WTC11 (cell line): Measurements from ENCODE around the gene ABCC9. TPM values are rescaled to one million over a fixed set of nuclear protein-coding genes. Genes with fewer than 3 reads are reported as not detected.

Source experiments
- ATAC-seq: fragments of 200-7000 bp; cut with Tn5 transposase; 2 replicates; pipeline ENCODE4 v1.10.0; 2021; ENCODE audit warnings: mild to moderate bottlenecking, moderate library complexity
- CTCF ChIA-PET: fragments of 300-600 bp; sonication (Branson Sonifier 250); formaldehyde crosslinking; loops from one replicate; lab custom pipeline; 2021; ENCODE audit warnings: antibody characterized with exemption; lab: Charles Lee
- POLR2A ChIA-PET: fragments of 350-600 bp; sonication (Branson Sonifier 250); formaldehyde crosslinking; loops from one replicate; lab custom pipeline; 2021; ENCODE audit warnings: antibody characterized with exemption; lab: Charles Lee
- DNase-seq: peaks from one replicate; pipeline ENCODE4 v3.0.0; 2021; ENCODE audit warnings: low spot score
- H3K27ac Mint-ChIP-seq: 2 replicates; pipeline ENCODE4 v1.8.0; 2021; ENCODE audit warnings: mixed read lengths
- H3K27me3 Mint-ChIP-seq: 2 replicates; pipeline ENCODE4 v1.8.0; 2021; ENCODE audit warnings: low read depth, mild to moderate bottlenecking, moderate library complexity, mixed read lengths
- H3K36me3 Mint-ChIP-seq: 2 replicates; pipeline ENCODE4 v1.8.0; 2021; ENCODE audit warnings: mixed read lengths
- H3K4me1 Mint-ChIP-seq: 2 replicates; pipeline ENCODE4 v1.8.0; 2022; ENCODE audit warnings: mixed read lengths
- H3K4me3 Mint-ChIP-seq: 2 replicates; pipeline ENCODE4 v1.8.0; 2021; ENCODE audit warnings: mild to moderate bottlenecking, moderate library complexity, mixed read lengths
- H3K9me3 Mint-ChIP-seq: 2 replicates; pipeline ENCODE4 v1.8.0; 2021; ENCODE audit warnings: mixed read lengths
- AFF4 ChIP-seq: sonication (generic); formaldehyde crosslinking; IDR thresholded peaks from 2 replicates; pipeline ENCODE4 v1.8.1; 2023; ENCODE audit warnings: mild to moderate bottlenecking, missing genetic modification reagents, borderline replicate concordance
- ARID4B ChIP-seq: sonication (generic); formaldehyde crosslinking; IDR thresholded peaks from 2 replicates; pipeline ENCODE4 v1.8.0; 2023; ENCODE audit warnings: missing genetic modification reagents, mild to moderate bottlenecking, borderline replicate concordance
- ATF3 ChIP-seq: sonication (generic); formaldehyde crosslinking; conservative IDR thresholded peaks from 2 replicates; pipeline ENCODE4 v1.8.1; 2022; ENCODE audit warnings: mild to moderate bottlenecking, missing genetic modification reagents
- CDX4 ChIP-seq: fragments of 250-450 bp; sonication (Bioruptor Pico); IDR thresholded peaks from 2 replicates; pipeline ENCODE4 v1.9.0; 2021; ENCODE audit warnings: moderate library complexity, mild to moderate bottlenecking, inconsistent platforms, borderline replicate concordance
- ELF4 ChIP-seq: sonication (generic); formaldehyde crosslinking; IDR thresholded peaks from 2 replicates; pipeline ENCODE4 v1.8.1; 2022; ENCODE audit warnings: low read depth, mild to moderate bottlenecking, moderate library complexity, missing genetic modification reagents
- FOXJ3 ChIP-seq: sonication (generic); formaldehyde crosslinking; IDR thresholded peaks from 2 replicates; pipeline ENCODE4 v1.9.0; 2021; ENCODE audit warnings: missing genetic modification reagents, mild to moderate bottlenecking, borderline replicate concordance
- GABPB1 ChIP-seq: sonication (generic); formaldehyde crosslinking; IDR thresholded peaks from 2 replicates; pipeline ENCODE4 v1.8.1; 2023; ENCODE audit warnings: mild to moderate bottlenecking, missing genetic modification reagents
- IRF2 ChIP-seq: sonication (generic); formaldehyde crosslinking; IDR thresholded peaks from 2 replicates; pipeline ENCODE4 v1.8.0; 2022; ENCODE audit warnings: low read depth, missing genetic modification reagents, borderline replicate concordance
- JAZF1 ChIP-seq: fragments of 250-450 bp; sonication (Bioruptor Pico); IDR thresholded peaks from 2 replicates; pipeline ENCODE4 v1.9.0; 2021; ENCODE audit warnings: moderate library complexity, mild to moderate bottlenecking, inconsistent platforms
- NFATC4 ChIP-seq: fragments of 250-450 bp; sonication (Bioruptor Pico); IDR thresholded peaks from 2 replicates; pipeline ENCODE4 v1.9.0; 2021; ENCODE audit warnings: mild to moderate bottlenecking
- NR1H2 ChIP-seq: sonication (generic); formaldehyde crosslinking; IDR thresholded peaks from 2 replicates; pipeline ENCODE4 v1.9.0; 2021; ENCODE audit warnings: mild to moderate bottlenecking, moderate library complexity, missing genetic modification reagents
- RELA ChIP-seq: sonication (generic); formaldehyde crosslinking; IDR thresholded peaks from 2 replicates; pipeline ENCODE4 v1.8.1; 2022; ENCODE audit warnings: missing genetic modification reagents, mild to moderate bottlenecking, borderline replicate concordance
- SOX15 ChIP-seq: fragments of 250-450 bp; sonication (Bioruptor Pico); IDR thresholded peaks from 2 replicates; pipeline ENCODE4 v1.9.0; 2021; ENCODE audit warnings: mild to moderate bottlenecking
- TCF7 ChIP-seq: sonication (generic); formaldehyde crosslinking; IDR thresholded peaks from 2 replicates; pipeline ENCODE4 v1.8.0; 2022; ENCODE audit warnings: mild to moderate bottlenecking, low read depth, missing genetic modification reagents, moderate library complexity
- ZBTB21 ChIP-seq: sonication (generic); formaldehyde crosslinking; IDR thresholded peaks from 2 replicates; pipeline ENCODE4 v1.8.1; 2023; ENCODE audit warnings: mild to moderate bottlenecking, missing genetic modification reagents, borderline replicate concordance
- ZMAT4 ChIP-seq: fragments of 250-450 bp; sonication (Bioruptor Pico); IDR thresholded peaks from 2 replicates; pipeline ENCODE4 v1.9.0; 2021; ENCODE audit warnings: mild to moderate bottlenecking
- ZNF121 ChIP-seq: sonication (generic); formaldehyde crosslinking; IDR thresholded peaks from 2 replicates; pipeline ENCODE4 v1.8.0; 2023; ENCODE audit warnings: missing genetic modification reagents
- ZNF232 ChIP-seq: sonication (generic); formaldehyde crosslinking; IDR thresholded peaks from 2 replicates; pipeline ENCODE4 v1.8.0; 2022; ENCODE audit warnings: mild to moderate bottlenecking, missing genetic modification reagents
- ZNF281 ChIP-seq: sonication (generic); formaldehyde crosslinking; IDR thresholded peaks from 2 replicates; pipeline ENCODE4 v1.8.0; 2023; ENCODE audit warnings: mild to moderate bottlenecking, missing genetic modification reagents
- ZNF532 ChIP-seq: fragments of 250-450 bp; sonication (Bioruptor Pico); IDR thresholded peaks from 2 replicates; pipeline ENCODE4 v1.9.0; 2021; ENCODE audit warnings: mild to moderate bottlenecking, borderline replicate concordance
- total RNA-seq: library from RNA; stranded (reverse); gene quantifications from 3 replicates; pipeline ENCODE4 v1.2.3, GENCODE V29; 2021

Gene ABCC9
- total RNA-seq, 1 experiment from 2014 or later, result 0.04 TPM

GRCh38 chr12:21756699-21757098, 184.5 kb downstream of the ABCC9 start (continued):
- TF ChIP-seq AFF4 (no peak), TCF7 (CRISPR knock-in tag) (no peak), ZBTB21 (CRISPR knock-in tag) (no peak), ZNF121 (CRISPR knock-in tag) (no peak), ZMAT4 (CRISPR knock-in tag) (no peak), SOX15 (CRISPR knock-in tag) (no peak), FOXJ3 (no peak), NR1H2 (CRISPR knock-in tag) (no peak), ATF3 (no peak), RELA (CRISPR knock-in tag) (no peak), ZNF532 (CRISPR knock-in tag) (no peak)

GRCh38 chr12:21751517-21751916, 189.7 kb downstream of the ABCC9 start:
- no peaks in the 10 kb centered on the region for H3K36me3 Mint-ChIP-seq
- POLR2A ChIA-PET, result no interaction called here
- DNase-seq, result no peak
- H3K9me3 Mint-ChIP-seq, result peaks cover 5% of the 10 kb centered on the region; the same call in 1 of the 2 replicates
- H3K27me3 Mint-ChIP-seq, result peaks cover 4% of the 10 kb centered on the region; the same call in 1 of the 2 replicates
- TF ChIP-seq IRF2 (CRISPR knock-in tag), result no peak
- no peak for TF ChIP-seq ZNF281 (CRISPR knock-in tag)
- TF ChIP-seq JAZF1, result no peak
- no peak for TF ChIP-seq NFATC4 (CRISPR knock-in tag)
- no peak for TF ChIP-seq ZNF232 (CRISPR knock-in tag)
- no peak for TF ChIP-seq GABPB1
- no peak for TF ChIP-seq ELF4 (CRISPR knock-in tag)
- TF ChIP-seq CDX4 (CRISPR knock-in tag), result no peak
- no peak for TF ChIP-seq ARID4B
- H3K4me3 Mint-ChIP-seq, result no peak overlapping the region
- ATAC-seq, result no peak
- no peak overlapping the region for H3K27ac Mint-ChIP-seq
- CTCF ChIA-PET, result no interaction called here
- peaks cover 4% of the 10 kb centered on the region; the same call in 1 of the 2 replicates for H3K4me1 Mint-ChIP-seq
